Neural progenitor cell (in vitro differentiated cells): ENCODE data around the gene TMIE.

Source experiments
- CTCF ChIP-seq: fragments of 200-600 bp; sonication (generic); IDR thresholded peaks from 2 replicates; pipeline ENCODE4 v1.5.1; 2017; ENCODE audit warnings: antibody characterized with exemption, mild to moderate bottlenecking
- EZH2 ChIP-seq: fragments of 200-600 bp; sonication (generic); IDR thresholded peaks from 2 replicates; pipeline ENCODE4 v1.6.1; 2017; ENCODE audit warnings: antibody characterized with exemption, mild to moderate bottlenecking, moderate library complexity
- EZH2phosphoT487 ChIP-seq: fragments of 200-600 bp; sonication (generic); IDR thresholded peaks from 2 replicates; pipeline ENCODE4 v1.6.1; 2017; ENCODE audit warnings: antibody characterized with exemption

GRCh38 chr3:46708401-46709156 is 7.4 kb downstream of the TMIE start:
- TF ChIP-seq EZH2: no peak
- TF ChIP-seq CTCF: no peak
- TF ChIP-seq EZH2phosphoT487: no peak
